Karpas-422 (cell line): ENCODE results near the gene CCR1. TPM values are rescaled to one million over a fixed set of nuclear protein-coding genes. Genes with fewer than 3 reads are reported as not detected.

Experiments used
- DNase-seq: peaks from one replicate; pipeline ENCODE4 v3.0.0-alpha.2; 2015
- H2AFZ ChIP-seq: fragments of 200-600 bp; sonication (generic); 2 replicates; pipeline ENCODE4 v1.6.1; 2014; ENCODE audit warnings: antibody characterized with exemption, low read length, mixed read lengths
- H3K27ac ChIP-seq: fragments of 200-600 bp; sonication (generic); 2 replicates; pipeline ENCODE4 v1.5.1; 2014; ENCODE audit warnings: mild to moderate bottlenecking, low read length, moderate library complexity
- H3K27me3 ChIP-seq: fragments of 200-600 bp; sonication (generic); 2 replicates; pipeline ENCODE4 v1.6.1; 2014; ENCODE audit warnings: low read length, mixed read lengths
- H3K36me3 ChIP-seq: fragments of 200-600 bp; sonication (generic); 2 replicates; pipeline ENCODE4 v1.6.1; 2014; ENCODE audit warnings: low read length, mixed read lengths; ENCODE audit not compliant: insufficient read depth
- H3K4me1 ChIP-seq: fragments of 200-600 bp; sonication (generic); 2 replicates; pipeline ENCODE4 v1.6.1; 2014; ENCODE audit warnings: mild to moderate bottlenecking, low read length, mixed read lengths
- H3K4me2 ChIP-seq: fragments of 200-600 bp; sonication (generic); 2 replicates; pipeline ENCODE4 v1.6.1; 2014; ENCODE audit warnings: low read length, low read depth, mild to moderate bottlenecking; ENCODE audit not compliant: poor library complexity, severe bottlenecking
- H3K4me3 ChIP-seq: fragments of 200-600 bp; sonication (generic); 2 replicates; pipeline ENCODE4 v1.5.1; 2014; ENCODE audit warnings: mild to moderate bottlenecking, antibody characterized with exemption, low read length, mixed read lengths
- H3K79me2 ChIP-seq: fragments of 200-600 bp; sonication (generic); 2 replicates; pipeline ENCODE4 v1.6.1; 2014; ENCODE audit warnings: mild to moderate bottlenecking, low read length, mixed read lengths
- H3K9ac ChIP-seq: fragments of 200-600 bp; sonication (generic); 2 replicates; pipeline ENCODE4 v1.6.0; 2014; ENCODE audit warnings: low read length
- H3K9me2 ChIP-seq: fragments of 200-600 bp; sonication (generic), shearing (Covaris generic); replicated peaks from 2 replicates; pipeline ENCODE4 v1.6.0; 2014; ENCODE audit warnings: mild to moderate bottlenecking, low read length, moderate library complexity; ENCODE audit not compliant: insufficient read depth
- H3K9me3 ChIP-seq: fragments of 300-700, 200-600 bp; sonication (generic); 2 replicates; pipeline ENCODE4 v1.6.1; 2014; ENCODE audit warnings: low read length, mixed read lengths
- H4K20me1 ChIP-seq: fragments of 200-600 bp; sonication (generic); 2 replicates; pipeline ENCODE4 v1.6.1; 2014; ENCODE audit warnings: mild to moderate bottlenecking, antibody characterized with exemption, low read length, low read depth; ENCODE audit not compliant: insufficient read depth
- total RNA-seq: library from RNA; depleted of rRNA; stranded (reverse); fragments of >200 nt; shearing (Covaris generic); gene quantifications from 2 replicates; pipeline ENCODE4 v1.2.3, GENCODE V29; 2014; ENCODE audit warnings: low replicate concordance

The CCR1 gene
- total RNA-seq, 1 experiment from 2014 or later, result not detected

DNA sequence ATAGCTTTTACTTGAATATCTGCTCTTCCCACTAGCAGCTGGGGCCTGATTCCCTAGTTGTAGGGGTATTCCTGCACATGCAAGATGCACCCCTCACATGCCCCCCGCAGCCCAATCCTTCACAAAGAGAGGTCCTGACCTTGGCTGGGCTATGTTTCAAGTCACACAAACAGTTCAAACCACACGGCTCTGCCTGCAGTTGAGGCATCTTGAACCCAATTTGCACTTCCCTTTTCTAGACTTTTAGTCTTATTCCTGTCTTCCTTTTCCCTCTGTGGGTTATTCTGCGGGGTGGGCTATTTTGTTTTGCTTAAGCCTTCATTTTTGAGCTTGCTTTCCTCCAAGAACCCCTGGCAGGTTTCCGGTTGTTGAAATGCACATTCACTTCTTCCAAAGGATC is 13.3 kb upstream of the CCR1 start:
- Histone ChIP-seq H3K9me2 (no peaks in the 10 kb centered on the region), H3K27ac (no peak overlapping the region), H3K4me2 (no peak overlapping the region), H2AFZ (no peak overlapping the region), H3K79me2 (no peaks in the 10 kb centered on the region), H3K9me3 (no peaks in the 10 kb centered on the region), H3K4me3 (no peak overlapping the region), H3K4me1 (peaks cover 16% of the 10 kb centered on the region), H3K36me3 (no peaks in the 10 kb centered on the region), H3K9ac (no peak overlapping the region), H3K27me3 (no peaks in the 10 kb centered on the region), H4K20me1 (no peaks in the 10 kb centered on the region)
- DNase-seq, result no peak

DNA sequence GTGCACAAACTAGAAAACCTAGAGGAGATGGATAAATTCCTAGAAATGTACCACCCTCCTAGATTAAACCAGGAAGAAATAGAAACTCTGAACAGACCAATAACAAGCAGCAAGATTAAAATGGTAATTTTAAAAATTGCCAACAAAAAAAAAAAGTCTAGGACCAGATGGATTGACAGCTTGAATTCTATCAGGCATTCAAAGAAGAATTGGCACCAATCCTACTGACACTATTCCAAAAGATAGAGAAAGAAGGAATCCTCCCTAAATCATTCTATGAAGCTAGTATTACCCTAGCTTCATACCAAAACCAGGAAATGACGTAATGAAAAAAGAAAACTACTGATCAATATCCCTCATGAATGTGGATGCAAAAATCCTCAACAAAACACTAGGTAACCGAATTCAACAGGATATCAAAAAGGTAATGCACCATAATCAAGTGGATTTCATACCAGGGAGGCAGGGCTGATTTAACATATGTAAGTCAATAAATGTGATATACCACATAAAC is 10.1 kb upstream of the CCR1 start:
- Histone ChIP-seq H3K79me2 (no peaks in the 10 kb centered on the region), H3K27me3 (no peaks in the 10 kb centered on the region), H3K27ac (no peak overlapping the region), H3K4me1 (peaks cover 6% of the 10 kb centered on the region), H3K36me3 (no peaks in the 10 kb centered on the region), H3K9me2 (no peaks in the 10 kb centered on the region), H3K9ac (no peak overlapping the region), H3K4me3 (no peak overlapping the region), H3K4me2 (no peak overlapping the region), H3K9me3 (no peaks in the 10 kb centered on the region), H2AFZ (no peak overlapping the region), H4K20me1 (no peaks in the 10 kb centered on the region; the same call in 1 of the 2 replicates)
- no peak for DNase-seq

DNA sequence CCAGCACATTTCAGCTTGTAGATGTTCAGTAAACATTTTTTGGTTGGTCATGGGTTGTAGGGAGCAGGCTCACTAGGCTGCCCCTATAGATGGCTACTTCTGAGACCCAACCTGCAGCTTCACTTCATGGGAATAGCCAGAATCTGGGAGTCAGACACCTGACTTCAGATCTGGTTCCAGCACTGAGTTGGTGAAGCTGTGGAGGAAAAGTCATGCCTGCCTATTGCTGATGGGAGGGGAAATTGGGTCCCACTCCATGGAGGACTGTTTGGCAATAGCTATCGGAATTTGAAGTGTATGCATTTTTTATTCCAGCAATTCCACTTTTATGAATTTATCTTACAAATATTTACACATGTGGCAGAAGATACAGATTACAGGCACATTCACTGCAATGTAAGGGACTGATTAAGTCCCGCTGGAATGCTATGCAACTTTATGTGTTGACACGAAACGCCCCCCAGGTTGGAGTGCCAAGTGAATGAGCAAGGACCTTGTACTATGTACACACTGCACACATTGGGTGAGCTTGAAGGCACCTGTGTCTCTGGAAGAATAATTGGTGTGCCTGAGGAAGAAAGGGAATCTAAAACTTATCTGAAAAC is 7.8 kb upstream of the CCR1 start:
- Histone ChIP-seq H3K4me2 (no peak overlapping the region), H3K4me3 (no peak overlapping the region), H3K9me2 (no peaks in the 10 kb centered on the region), H2AFZ (no peak overlapping the region), H3K9me3 (no peaks in the 10 kb centered on the region), H3K79me2 (no peaks in the 10 kb centered on the region), H3K27me3 (no peaks in the 10 kb centered on the region), H4K20me1 (no peaks in the 10 kb centered on the region; the same call in 1 of the 2 replicates), H3K4me1 (no peaks in the 10 kb centered on the region), H3K27ac (no peak overlapping the region), H3K9ac (no peak overlapping the region), H3K36me3 (no peaks in the 10 kb centered on the region)
- DNase-seq, result no peak

DNA sequence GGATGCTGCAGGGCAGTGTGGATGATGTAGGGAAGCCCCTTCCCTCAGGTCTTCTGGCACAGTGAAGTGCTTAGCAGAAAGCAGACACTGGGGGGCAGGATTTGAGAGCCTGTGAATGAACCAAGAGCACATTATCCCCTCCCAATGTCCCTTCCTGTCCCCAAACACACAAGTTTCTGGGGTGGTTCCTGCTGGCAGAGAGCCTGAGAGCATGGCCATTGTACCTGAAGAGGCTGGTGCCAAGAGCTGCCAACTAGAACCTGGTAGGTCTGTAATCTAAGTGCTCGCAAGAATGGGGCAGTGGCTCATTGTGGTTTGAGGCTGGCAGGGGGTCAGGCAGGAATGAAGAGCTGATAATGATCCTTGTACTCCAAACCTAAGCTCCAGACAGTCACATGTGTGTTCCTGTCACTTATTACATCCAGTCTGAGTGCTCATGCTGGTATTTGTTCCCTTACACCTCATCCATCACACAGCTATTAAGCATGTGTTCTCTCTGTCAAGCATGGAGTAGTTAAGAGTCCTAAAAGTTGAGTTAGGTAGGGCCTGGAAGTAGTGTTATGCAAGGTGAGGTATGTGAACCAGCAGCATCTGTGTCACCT is 6.7 kb upstream of the CCR1 start:
- Histone ChIP-seq H3K9ac (no peak overlapping the region), H3K4me2 (no peak overlapping the region), H3K79me2 (no peaks in the 10 kb centered on the region), H3K4me1 (no peaks in the 10 kb centered on the region), H3K9me2 (no peaks in the 10 kb centered on the region), H3K27ac (no peak overlapping the region), H3K27me3 (no peaks in the 10 kb centered on the region), H3K4me3 (no peak overlapping the region), H3K9me3 (no peaks in the 10 kb centered on the region), H2AFZ (no peak overlapping the region), H4K20me1 (no peaks in the 10 kb centered on the region; the same call in 1 of the 2 replicates), H3K36me3 (no peaks in the 10 kb centered on the region)
- peak; percentile 65 for DNase-seq

DNA sequence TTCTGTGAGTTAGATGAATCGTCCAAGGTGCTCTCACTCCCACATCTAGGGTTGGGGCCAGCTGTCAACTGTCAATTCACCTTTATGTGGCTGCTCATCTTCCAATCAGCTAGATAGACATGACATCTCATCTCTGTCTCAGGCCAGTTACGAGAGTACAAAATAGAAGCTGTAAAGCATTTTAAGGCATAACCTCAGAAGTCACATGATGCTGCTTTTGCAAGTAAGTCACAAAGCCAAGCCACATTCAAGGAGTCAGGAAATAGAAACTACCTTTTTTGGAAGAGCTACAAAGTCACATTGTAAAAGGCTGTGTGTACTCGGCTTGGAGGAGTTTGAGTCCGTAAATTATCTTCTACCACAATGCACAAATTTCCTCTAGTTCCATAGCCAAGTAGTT is 5.1 kb upstream of the CCR1 start:
- Histone ChIP-seq H3K9me2 (no peaks in the 10 kb centered on the region), H3K27me3 (no peaks in the 10 kb centered on the region), H2AFZ (no peak overlapping the region), H4K20me1 (no peaks in the 10 kb centered on the region; the same call in 1 of the 2 replicates), H3K27ac (no peak overlapping the region), H3K9ac (no peak overlapping the region), H3K36me3 (no peaks in the 10 kb centered on the region), H3K79me2 (no peaks in the 10 kb centered on the region), H3K4me3 (no peak overlapping the region), H3K4me1 (peaks cover under 1% of the 10 kb centered on the region), H3K9me3 (no peaks in the 10 kb centered on the region), H3K4me2 (no peak overlapping the region)
- DNase-seq, result no peak

DNA sequence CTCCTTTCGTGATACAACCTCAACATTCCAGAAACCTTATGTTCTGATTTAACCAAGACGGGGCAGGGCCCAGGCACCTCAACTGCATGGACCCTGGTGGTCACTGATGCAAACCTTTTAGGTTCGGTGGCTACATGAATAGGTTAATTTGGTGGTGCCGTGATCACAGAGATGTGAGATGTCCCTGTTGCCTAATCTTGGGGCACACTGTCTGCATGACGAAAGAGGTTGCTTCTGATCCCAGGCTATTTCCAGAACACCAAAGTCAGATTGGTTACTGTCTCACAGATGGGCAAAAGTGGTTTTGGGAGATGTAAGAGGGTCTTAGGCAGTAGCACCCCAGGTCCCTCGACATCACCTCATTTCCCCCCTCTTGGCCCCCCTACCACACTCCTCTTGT is 4.0 kb upstream of the CCR1 start:
- H4K20me1 ChIP-seq, result no peaks in the 10 kb centered on the region; the same call in 1 of the 2 replicates
- no peak overlapping the region for H2AFZ ChIP-seq
- H3K36me3 ChIP-seq, result no peaks in the 10 kb centered on the region
- no peaks in the 10 kb centered on the region for H3K9me2 ChIP-seq
- DNase-seq, result no peak
- H3K27me3 ChIP-seq, result no peaks in the 10 kb centered on the region
- H3K9ac ChIP-seq, result no peak overlapping the region
- peaks cover 6% of the 10 kb centered on the region for H3K4me1 ChIP-seq
- H3K27ac ChIP-seq, result no peak overlapping the region
- H3K79me2 ChIP-seq, result no peaks in the 10 kb centered on the region
- no peaks in the 10 kb centered on the region for H3K9me3 ChIP-seq
- H3K4me3 ChIP-seq, result no peak overlapping the region
- H3K4me2 ChIP-seq, result no peak overlapping the region

DNA sequence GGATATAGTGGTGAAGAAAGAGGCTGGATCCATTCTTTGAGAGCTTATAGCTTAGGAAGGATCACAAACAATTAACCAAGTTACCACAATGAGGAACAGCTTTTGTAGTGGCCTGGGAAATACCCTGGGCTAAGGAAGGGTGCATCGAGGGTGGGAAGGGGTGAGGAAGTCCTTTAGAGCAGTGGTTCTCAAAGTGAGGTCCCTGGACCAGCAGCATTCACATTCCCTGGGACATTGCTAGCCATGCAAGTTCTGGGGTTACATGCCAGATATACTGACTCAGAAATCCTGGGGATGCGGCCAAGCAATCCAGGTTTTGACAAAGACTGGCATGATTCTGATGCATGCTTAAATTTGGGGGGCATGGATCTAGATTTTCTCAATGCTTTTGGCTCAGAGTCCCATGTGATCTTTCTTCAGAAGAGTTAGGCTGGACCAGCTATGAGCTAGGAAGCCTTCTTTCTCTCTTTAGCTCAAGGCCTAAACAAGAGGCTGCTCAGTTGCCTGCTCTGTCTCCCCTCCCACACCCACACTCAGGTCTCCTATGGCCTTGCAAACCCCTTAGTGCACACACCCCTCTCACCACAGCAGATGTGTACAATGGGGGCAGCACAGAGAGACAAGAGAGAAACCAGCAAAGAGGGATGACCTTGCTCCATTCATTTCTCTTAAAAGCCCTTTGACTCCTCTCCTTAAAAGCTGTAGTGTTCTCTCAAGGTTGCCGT is 1.8 kb upstream of the CCR1 start:
- peaks cover 6% of the 10 kb centered on the region for H3K4me1 ChIP-seq
- no peaks in the 10 kb centered on the region for H3K9me3 ChIP-seq
- no peaks in the 10 kb centered on the region for H3K9me2 ChIP-seq
- H3K36me3 ChIP-seq, result no peaks in the 10 kb centered on the region
- no peak overlapping the region for H3K9ac ChIP-seq
- no peak overlapping the region for H3K4me3 ChIP-seq
- H2AFZ ChIP-seq, result no peak overlapping the region
- H4K20me1 ChIP-seq, result no peaks in the 10 kb centered on the region; the same call in 1 of the 2 replicates
- no peak overlapping the region for H3K27ac ChIP-seq
- no peak for DNase-seq
- H3K79me2 ChIP-seq, result no peaks in the 10 kb centered on the region
- no peaks in the 10 kb centered on the region for H3K27me3 ChIP-seq
- H3K4me2 ChIP-seq, result no peak overlapping the region

DNA sequence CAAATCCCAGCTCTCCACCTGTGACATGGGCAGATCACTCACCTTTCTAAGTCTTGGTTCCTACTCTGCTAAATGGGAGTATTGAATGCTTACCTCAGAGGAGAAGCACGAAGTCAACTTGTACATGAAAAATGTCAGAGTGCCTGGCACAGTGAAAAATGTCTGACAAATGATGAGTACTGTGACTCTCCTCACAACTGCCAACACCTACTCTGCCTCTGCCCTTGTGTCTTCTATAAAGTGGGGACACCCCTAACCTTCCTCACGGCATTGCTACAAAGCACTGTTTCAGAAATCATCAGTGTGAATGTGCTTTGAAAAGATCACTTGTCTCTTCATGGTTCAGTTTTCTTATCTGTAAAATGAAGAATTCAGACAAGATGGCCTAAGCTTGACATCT is 940 bp upstream of the CCR1 start:
- Histone ChIP-seq H2AFZ (no peak overlapping the region), H3K27ac (no peak overlapping the region), H3K4me1 (peaks cover 6% of the 10 kb centered on the region), H3K36me3 (no peaks in the 10 kb centered on the region), H4K20me1 (no peaks in the 10 kb centered on the region; the same call in 1 of the 2 replicates), H3K9me2 (no peaks in the 10 kb centered on the region), H3K27me3 (no peaks in the 10 kb centered on the region), H3K9ac (no peak overlapping the region), H3K4me2 (no peak overlapping the region), H3K4me3 (no peak overlapping the region), H3K79me2 (no peaks in the 10 kb centered on the region), H3K9me3 (no peaks in the 10 kb centered on the region)
- no peak for DNase-seq
